HG03432 (cell line): ENCODE data around the gene ARHGAP15.

Source experiments
- ATAC-seq: cut with Tn5 transposase; IDR thresholded peaks from one replicate; pipeline ENCODE4 v1.9.1; 2021; ENCODE audit warnings: mild to moderate bottlenecking, moderate library complexity; ENCODE audit not compliant: unreplicated experiment

ARHGAP15 gene

GRCh38 chr2:143144813-143145455 lies 15.7 kb downstream of the ARHGAP15 start:
- no peak for ATAC-seq

- no peak for ATAC-seq
Observed at GRCh38 chr2:143146366-143146765, 17.1 kb downstream of the ARHGAP15 start.

- ATAC-seq = no peak
Observed at GRCh38 chr2:143146815-143147530, 17.8 kb downstream of the ARHGAP15 start.

GRCh38 chr2:143148011-143148410 lies 18.8 kb downstream of the ARHGAP15 start:
- ATAC-seq = no peak

GRCh38 chr2:143148757-143149156 lies 19.5 kb downstream of the ARHGAP15 start:
- ATAC-seq = peak; percentile 60

GRCh38 chr2:143150287-143150686 lies 21.1 kb downstream of the ARHGAP15 start:
- ATAC-seq = peak; percentile 57

- no peak for ATAC-seq
Observed at GRCh38 chr2:143151111-143151752, 22.0 kb downstream of the ARHGAP15 start.

GRCh38 chr2:143152219-143152618 lies 23.0 kb downstream of the ARHGAP15 start:
- ATAC-seq = no peak

- ATAC-seq = no peak
Observed at GRCh38 chr2:143152637-143153036, 23.4 kb downstream of the ARHGAP15 start.

GRCh38 chr2:143155661-143156060 lies 26.4 kb downstream of the ARHGAP15 start:
- no peak for ATAC-seq

GRCh38 chr2:143157001-143157400 lies 27.8 kb downstream of the ARHGAP15 start:
- no peak for ATAC-seq

GRCh38 chr2:143157418-143157817 lies 28.2 kb downstream of the ARHGAP15 start:
- no peak for ATAC-seq

- ATAC-seq = no peak
Observed at GRCh38 chr2:143158098-143158497, 28.9 kb downstream of the ARHGAP15 start.

GRCh38 chr2:143158551-143159485 lies 29.6 kb downstream of the ARHGAP15 start:
- ATAC-seq = no peak

- ATAC-seq = no peak
Observed at GRCh38 chr2:143159486-143159840, 30.2 kb downstream of the ARHGAP15 start.

GRCh38 chr2:143160732-143161707 lies 31.8 kb downstream of the ARHGAP15 start:
- ATAC-seq = no peak

- peak; percentile 91 for ATAC-seq
Observed at GRCh38 chr2:143162123-143162837, 33.1 kb downstream of the ARHGAP15 start.

- no peak for ATAC-seq
Observed at GRCh38 chr2:143162997-143163396, 33.8 kb downstream of the ARHGAP15 start.

GRCh38 chr2:143163499-143163898 lies 34.3 kb downstream of the ARHGAP15 start:
- no peak for ATAC-seq
